Measurements from ENCODE around the gene THAP12. TPM values are rescaled to one million over a fixed set of nuclear protein-coding genes. Genes with fewer than 3 reads are reported as not detected.

THAP12 gene
- total RNA-seq, 4 donors from 2014 or later: 35.4 to 59.9 (median 42.7) TPM

DNA sequence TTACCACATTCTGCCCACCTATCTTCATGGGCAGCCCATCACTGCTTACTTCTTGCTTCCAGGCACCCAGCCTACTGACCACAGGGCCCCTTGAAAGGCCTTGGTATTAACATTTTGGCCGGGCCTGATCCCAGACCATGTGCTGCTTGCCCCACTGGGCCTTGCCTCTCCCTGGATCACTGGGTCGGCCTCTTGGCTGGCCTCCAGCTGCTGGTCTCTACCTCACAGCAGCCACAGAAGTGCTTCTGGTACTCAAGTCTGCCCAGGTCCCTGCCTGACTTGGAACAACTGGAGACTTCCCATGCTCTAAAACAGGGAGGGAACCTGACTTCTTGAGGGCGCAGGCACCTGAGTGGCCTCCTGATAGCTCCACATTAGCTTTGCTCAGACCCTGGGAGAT is 63.6 kb downstream of the THAP12 start:
- no peak for DNase-seq (ENCODE audit: low spot score)
- TF ChIP-seq, protein P1, sequence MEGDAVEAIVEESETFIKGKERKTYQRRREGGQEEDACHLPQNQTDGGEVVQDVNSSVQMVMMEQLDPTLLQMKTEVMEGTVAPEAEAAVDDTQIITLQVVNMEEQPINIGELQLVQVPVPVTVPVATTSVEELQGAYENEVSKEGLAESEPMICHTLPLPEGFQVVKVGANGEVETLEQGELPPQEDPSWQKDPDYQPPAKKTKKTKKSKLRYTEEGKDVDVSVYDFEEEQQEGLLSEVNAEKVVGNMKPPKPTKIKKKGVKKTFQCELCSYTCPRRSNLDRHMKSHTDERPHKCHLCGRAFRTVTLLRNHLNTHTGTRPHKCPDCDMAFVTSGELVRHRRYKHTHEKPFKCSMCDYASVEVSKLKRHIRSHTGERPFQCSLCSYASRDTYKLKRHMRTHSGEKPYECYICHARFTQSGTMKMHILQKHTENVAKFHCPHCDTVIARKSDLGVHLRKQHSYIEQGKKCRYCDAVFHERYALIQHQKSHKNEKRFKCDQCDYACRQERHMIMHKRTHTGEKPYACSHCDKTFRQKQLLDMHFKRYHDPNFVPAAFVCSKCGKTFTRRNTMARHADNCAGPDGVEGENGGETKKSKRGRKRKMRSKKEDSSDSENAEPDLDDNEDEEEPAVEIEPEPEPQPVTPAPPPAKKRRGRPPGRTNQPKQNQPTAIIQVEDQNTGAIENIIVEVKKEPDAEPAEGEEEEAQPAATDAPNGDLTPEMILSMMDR (IDR thresholded peaks at IDR 0.05): no peak
- ATAC-seq (ENCODE audit: low FRiP score): no peak

DNA sequence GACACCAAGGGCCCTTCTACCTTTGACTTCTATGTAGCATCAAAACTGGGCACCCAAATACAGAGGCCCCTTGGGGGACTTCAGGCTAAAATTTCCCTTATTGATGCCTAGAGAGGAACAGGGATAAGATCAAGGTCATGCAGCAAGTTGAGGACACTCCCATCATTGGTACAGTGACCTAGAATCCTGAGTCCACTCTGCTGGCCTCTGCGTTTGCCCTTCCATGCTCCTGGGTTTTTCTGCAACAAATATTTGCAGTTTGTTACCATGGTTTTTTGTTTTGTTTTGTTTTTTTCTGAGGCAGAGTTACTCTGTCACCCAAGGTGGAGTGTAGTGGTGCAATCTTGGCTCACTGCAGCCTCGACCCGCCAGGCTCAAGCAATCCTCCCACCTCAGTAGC is 64.2 kb downstream of the THAP12 start:
- ATAC-seq (ENCODE audit: low FRiP score) (no peak), DNase-seq (ENCODE audit: low spot score) (no peak)
- TF ChIP-seq, protein P1 (IDR thresholded peaks at IDR 0.05): no peak

DNA sequence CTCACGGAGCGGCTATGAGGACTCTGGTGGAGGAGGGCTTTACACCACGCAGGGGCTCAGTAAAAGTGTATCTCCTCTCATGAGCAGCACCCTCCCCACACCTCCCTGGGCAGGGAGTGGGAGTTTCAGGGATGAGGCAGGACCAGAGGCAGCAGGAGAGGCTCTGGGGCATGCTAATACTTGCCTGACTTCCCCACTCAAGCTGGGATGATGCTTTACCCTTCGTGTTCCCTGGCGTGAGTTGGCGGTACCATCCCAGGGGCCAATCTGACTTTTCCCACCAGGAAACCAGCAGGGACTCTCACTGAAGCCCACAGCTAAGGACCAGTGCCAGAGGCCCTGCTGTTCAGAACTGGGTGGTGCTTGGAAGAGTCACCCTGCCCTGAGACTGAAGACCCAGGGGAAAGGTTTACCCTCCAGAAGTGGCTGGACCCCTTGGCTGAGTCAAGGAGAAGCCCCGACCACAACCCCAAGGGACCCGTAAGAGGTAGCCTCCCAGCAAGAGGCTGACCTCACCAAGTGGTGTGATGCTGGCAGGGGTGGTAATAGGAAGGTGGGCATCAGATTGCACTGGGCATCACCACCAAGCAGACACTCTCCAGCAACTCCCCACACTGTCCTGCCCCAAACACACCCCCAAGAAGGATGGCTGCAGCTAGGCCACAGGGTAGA is 65.6 kb downstream of the THAP12 start:
- DNase-seq (ENCODE audit: low spot score) (no peak), ATAC-seq (ENCODE audit: low FRiP score) (no peak)
- TF ChIP-seq, protein P1 (IDR thresholded peaks at IDR 0.05): no peak

DNA sequence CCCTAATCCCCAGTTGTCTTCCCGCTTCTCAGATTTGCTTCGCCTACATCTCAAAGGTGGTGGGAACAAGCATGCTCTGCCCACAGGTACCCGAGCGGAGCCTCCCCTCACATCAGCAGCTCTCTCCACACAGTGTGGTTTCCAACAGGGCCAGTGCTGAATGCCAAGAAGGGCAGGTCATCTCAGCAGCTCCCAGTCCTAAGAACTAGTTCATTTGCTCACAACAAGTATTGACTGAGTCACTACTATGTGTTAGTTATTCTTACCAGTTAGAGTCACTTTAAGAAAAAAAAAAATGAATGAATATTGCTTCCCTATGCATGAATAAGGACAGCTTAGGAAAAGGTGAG is 66.2 kb downstream of the THAP12 start:
- TF ChIP-seq, protein P1 (IDR thresholded peaks at IDR 0.05): no peak
- ATAC-seq (ENCODE audit: low FRiP score): no peak
- DNase-seq (ENCODE audit: low spot score): no peak

- ATAC-seq (ENCODE audit: low FRiP score) (peak; percentile 15), DNase-seq (ENCODE audit: low spot score) (no peak)
- TF ChIP-seq, protein P1 (IDR thresholded peaks at IDR 0.05): no peak
These were observed 66.8 kb downstream of the THAP12 start for GRCh38 chr11:76313913-76314740.

- no peak for ATAC-seq (ENCODE audit: low FRiP score)
- TF ChIP-seq, protein P1 (IDR thresholded peaks at IDR 0.05): no peak
These were observed 67.7 kb downstream of the THAP12 start for GRCh38 chr11:76313271-76313670.

More at GRCh38 chr11:76313271-76313670, 67.7 kb downstream of the THAP12 start:
- DNase-seq (ENCODE audit: low spot score): no peak
